HEK293 (cell line): ENCODE results near the gene DDR1.

ENCODE experiments used
- CTCF ChIP-seq: fragments of 450-650 bp; formaldehyde crosslinking; IDR thresholded peaks from 2 replicates; pipeline ENCODE4 v1.5.1; 2016; ENCODE audit warnings: missing biosample characterization, missing genetic modification characterization
- KLF10 ChIP-seq: fragments of 450-650 bp; IDR thresholded peaks from 2 replicates; pipeline ENCODE4 v1.5.1; 2018; ENCODE audit warnings: missing biosample characterization, mild to moderate bottlenecking, missing genetic modification characterization
- REPIN1 ChIP-seq: fragments of 450-650 bp; formaldehyde crosslinking; IDR thresholded peaks from 2 replicates; pipeline ENCODE4 v1.5.1; 2017; ENCODE audit warnings: missing biosample characterization, missing genetic modification characterization, low read depth
- ZNF544 ChIP-seq: fragments of 450-650 bp; formaldehyde crosslinking; IDR thresholded peaks from 2 replicates; pipeline ENCODE4 v1.5.0; 2017; ENCODE audit warnings: missing biosample characterization, missing genetic modification characterization
- ZNF747 ChIP-seq: fragments of 450-650 bp; formaldehyde crosslinking; IDR thresholded peaks from 2 replicates; pipeline ENCODE4 v1.5.1; 2016; ENCODE audit warnings: missing biosample characterization, missing genetic modification characterization
- TF ChIP-seq, protein P1 (sequence below): fragments of 450-650 bp; formaldehyde crosslinking; IDR thresholded peaks from 2 replicates; pipeline ENCODE4 v1.5.1; 2016; ENCODE audit warnings: missing biosample characterization, missing genetic modification characterization

GRCh38 chr6:30939473-30939872, 55.2 kb downstream of the DDR1 start:
- TF ChIP-seq, protein P1, sequence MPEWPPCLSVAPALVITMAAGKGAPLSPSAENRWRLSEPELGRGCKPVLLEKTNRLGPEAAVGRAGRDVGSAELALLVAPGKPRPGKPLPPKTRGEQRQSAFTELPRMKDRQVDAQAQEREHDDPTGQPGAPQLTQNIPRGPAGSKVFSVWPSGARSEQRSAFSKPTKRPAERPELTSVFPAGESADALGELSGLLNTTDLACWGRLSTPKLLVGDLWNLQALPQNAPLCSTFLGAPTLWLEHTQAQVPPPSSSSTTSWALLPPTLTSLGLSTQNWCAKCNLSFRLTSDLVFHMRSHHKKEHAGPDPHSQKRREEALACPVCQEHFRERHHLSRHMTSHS, result no peak
- no peak for TF ChIP-seq KLF10
- no peak for TF ChIP-seq CTCF (tag by site-specific recombination)
- TF ChIP-seq ZNF544 (tag by site-specific recombination), result no peak
- TF ChIP-seq REPIN1 (tag by site-specific recombination), result no peak
- TF ChIP-seq ZNF747 (tag by site-specific recombination), result no peak
